ENCODE measurements around the gene FZR1. TPM values are rescaled to one million over a fixed set of nuclear protein-coding genes. Genes with fewer than 3 reads are reported as not detected.

FZR1 gene
- total RNA-seq, 1 experiment from 2014 or later: 51.4 TPM

GRCh38 chr19:3547301-3547731, 41.2 kb downstream of the FZR1 start:
- peaks cover 2 to 3% of the 10 kb centered on the region in 2 experiments; a peak in 1 of 4 replicates for H3K4me1 Mint-ChIP-seq
- Histone ChIP-seq H3K23ac (ENCODE audit: insufficient read length, low read depth, low read length) (no peak overlapping the region), H3K79me2 (ENCODE audit: insufficient read depth, low read length) (no peaks in the 10 kb centered on the region), H3K14ac (ENCODE audit: insufficient read depth, low read length) (no peak overlapping the region), H3K4ac (ENCODE audit: low read depth, low read length) (no peak overlapping the region), H3K9ac (ENCODE audit: extremely low read depth, insufficient read length, low read length) (no peak overlapping the region), H2BK12ac (ENCODE audit: insufficient read length, low read depth, low read length) (no peak overlapping the region), H3K9me3 (ENCODE audit: control insufficient read depth, low read depth, low read length) (no peaks in the 10 kb centered on the region), H4K5ac (ENCODE audit: insufficient read length, low read depth, low read length) (no peak overlapping the region), H2AFZ (ENCODE audit: low read length) (no peak overlapping the region), H3K79me1 (ENCODE audit: insufficient read depth, low read depth, low read length, poor library complexity, severe bottlenecking) (no peaks in the 10 kb centered on the region), H3K27ac (ENCODE audit: insufficient read length, low read depth, low read length) (no peak overlapping the region), H3T11ph (ENCODE audit: low read length) (no peak overlapping the region), H4K20me1 (ENCODE audit: control insufficient read depth, insufficient read depth, insufficient read length) (no peaks in the 10 kb centered on the region), H3K23me2 (ENCODE audit: insufficient read length, low read depth, low read length, poor library complexity, severe bottlenecking) (no peaks in the 10 kb centered on the region), H3K18ac (ENCODE audit: insufficient read length, low read depth, low read length) (no peak overlapping the region), H2AK5ac (ENCODE audit: insufficient read length, low read length) (no peak overlapping the region), H3K4me2 (ENCODE audit: insufficient read depth, insufficient read length, low read length) (no peak overlapping the region), H2BK15ac (ENCODE audit: low read depth, low read length) (no peak overlapping the region), H4K91ac (ENCODE audit: insufficient read length, low read depth, low read length) (no peak overlapping the region), H3K27me3 (ENCODE audit: insufficient read depth, low read length) (no peaks in the 10 kb centered on the region), H4K8ac (replicated peaks; ENCODE audit: insufficient read length, low read depth, low read length) (no peak overlapping the region), H2BK120ac (ENCODE audit: low read depth, low read length, poor library complexity, severe bottlenecking) (no peak overlapping the region), H2BK5ac (ENCODE audit: insufficient read length, low read length) (no peak overlapping the region), H3K56ac (ENCODE audit: insufficient read length, low read depth, low read length) (no peak overlapping the region), H2BK20ac (ENCODE audit: low read depth, low read length, poor library complexity, severe bottlenecking) (no peak overlapping the region), H3K4me1 (ENCODE audit: insufficient read depth, low read length) (no peaks in the 10 kb centered on the region)
- TF ChIP-seq CTCF (conservative IDR thresholded peaks at IDR 0.05): peak; percentile 68
- no peaks in the 10 kb centered on the region for H3K27me3 Mint-ChIP-seq (ENCODE audit: low read depth)
- H3K9me3 Mint-ChIP-seq: no peaks in the 10 kb centered on the region
- H3K4me3 Mint-ChIP-seq: no peak overlapping the region
- H3K36me3 Mint-ChIP-seq (ENCODE audit: insufficient read depth in 1 of 3, low read depth in 3 of 3): peaks cover 4 to 13% (median 12%) of the 10 kb centered on the region in 3 experiments; a peak in 6 of 7 replicates
- WGBS (ENCODE audit: extremely low coverage, insufficient read length, low lambda C conversion rate): no CpG with 5 or more reads among the region's 15 CpGs
- DNase-seq: no peak
- H3K27ac Mint-ChIP-seq: no peak overlapping the region

All from H9 (cell line).